Ovary (tissue), 3 donors: ENCODE results near the gene CFP.

Experiments used
- EP300 ChIP-seq: sonication (generic); formaldehyde crosslinking; IDR thresholded peaks from one replicate; pipeline ENCODE4 v1.6.1; 2017; ENCODE audit warnings: antibody characterized with exemption
- POLR2A ChIP-seq: fragments of 450-650 bp; IDR thresholded peaks from one replicate; pipeline ENCODE4 v1.6.1; 2017; ENCODE audit warnings: antibody characterized with exemption, mild to moderate bottlenecking, moderate library complexity
- TF ChIP-seq, protein P1 (sequence below), 3 donors: fragments of 450-650 bp in 2 of 3; fragments of 200-600 bp in 1 of 3; IDR thresholded peaks; one replicate each; pipeline versions ENCODE4 v1.5.1 to v1.8.0; 2016 to 2022; ENCODE audit warnings: antibody characterized with exemption in 3 of 3, mild to moderate bottlenecking in 1 of 3
- donor health status: DM: no; HTN: no; CAD: no.

DNA sequence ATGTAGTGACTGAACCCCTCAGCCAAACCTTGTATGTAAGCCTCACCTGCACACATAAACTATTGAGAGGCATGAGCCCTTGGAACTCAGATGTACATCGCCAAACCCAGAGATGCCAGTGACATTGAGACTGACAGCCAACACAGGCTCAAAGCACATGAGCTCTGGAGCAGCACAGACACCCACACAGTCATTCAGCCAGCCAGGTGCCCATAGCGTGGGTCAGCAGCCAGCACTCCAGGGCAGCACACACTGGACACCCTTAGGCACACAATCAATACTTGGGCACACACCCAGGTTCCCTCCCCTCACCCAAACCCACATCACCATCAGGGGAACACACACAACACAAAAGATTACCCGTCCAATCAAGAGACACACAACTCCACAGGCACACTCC, 51.8 kb downstream of the CFP start:
- TF ChIP-seq, protein P1, sequence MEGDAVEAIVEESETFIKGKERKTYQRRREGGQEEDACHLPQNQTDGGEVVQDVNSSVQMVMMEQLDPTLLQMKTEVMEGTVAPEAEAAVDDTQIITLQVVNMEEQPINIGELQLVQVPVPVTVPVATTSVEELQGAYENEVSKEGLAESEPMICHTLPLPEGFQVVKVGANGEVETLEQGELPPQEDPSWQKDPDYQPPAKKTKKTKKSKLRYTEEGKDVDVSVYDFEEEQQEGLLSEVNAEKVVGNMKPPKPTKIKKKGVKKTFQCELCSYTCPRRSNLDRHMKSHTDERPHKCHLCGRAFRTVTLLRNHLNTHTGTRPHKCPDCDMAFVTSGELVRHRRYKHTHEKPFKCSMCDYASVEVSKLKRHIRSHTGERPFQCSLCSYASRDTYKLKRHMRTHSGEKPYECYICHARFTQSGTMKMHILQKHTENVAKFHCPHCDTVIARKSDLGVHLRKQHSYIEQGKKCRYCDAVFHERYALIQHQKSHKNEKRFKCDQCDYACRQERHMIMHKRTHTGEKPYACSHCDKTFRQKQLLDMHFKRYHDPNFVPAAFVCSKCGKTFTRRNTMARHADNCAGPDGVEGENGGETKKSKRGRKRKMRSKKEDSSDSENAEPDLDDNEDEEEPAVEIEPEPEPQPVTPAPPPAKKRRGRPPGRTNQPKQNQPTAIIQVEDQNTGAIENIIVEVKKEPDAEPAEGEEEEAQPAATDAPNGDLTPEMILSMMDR (IDR thresholded peaks at IDR 0.05), result no peak
- no peak for TF ChIP-seq EP300
- TF ChIP-seq POLR2A, result no peak
